ENCODE results near the gene GPR85.

GPR85 gene

DNA sequence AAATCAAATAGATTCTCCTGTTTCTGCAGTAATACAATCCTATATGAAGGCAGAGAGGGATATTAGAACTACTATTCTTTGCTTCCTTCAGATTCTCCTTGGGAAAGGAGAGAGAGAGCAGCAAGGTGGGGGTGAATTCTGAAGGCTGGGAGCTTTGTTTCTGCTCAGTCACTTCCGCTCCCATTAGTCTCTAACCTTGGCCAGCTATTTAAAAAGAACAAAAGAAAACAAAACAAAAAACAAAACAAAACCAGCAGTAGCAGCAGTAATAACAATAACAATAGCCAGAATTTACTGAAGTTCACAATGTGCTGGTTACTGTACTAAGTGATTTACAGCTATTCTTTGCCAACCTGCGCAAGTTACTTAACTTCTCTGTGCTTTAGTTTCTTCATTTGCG, 9.9 kb downstream of the GPR85 start:
- peaks cover 3% of the 10 kb centered on the region for H3K27me3 ChIP-seq (ENCODE audit: insufficient read depth, low read length, poor library complexity)
- no peaks in the 10 kb centered on the region for H3K9me3 ChIP-seq (ENCODE audit: insufficient read depth, low read length, severe bottlenecking)
- no peak overlapping the region for H3K4me2 ChIP-seq (ENCODE audit: insufficient read depth, low read length)
- no peaks in the 10 kb centered on the region for H3K36me3 ChIP-seq (ENCODE audit: insufficient read depth, low read length)
- ATAC-seq (ENCODE audit: insufficient read depth, low read depth): no peak
- TF ChIP-seq EZH2 (IDR thresholded peaks at IDR 0.05; ENCODE audit: borderline replicate concordance, low read depth, low read length, severe bottlenecking): no peak
- TF ChIP-seq CTCF (IDR thresholded peaks at IDR 0.05; ENCODE audit: borderline replicate concordance, extremely low read depth, low read length, poor library complexity, severe bottlenecking): no peak
- H3K4me1 ChIP-seq (ENCODE audit: insufficient read depth, low read length): no peaks in the 10 kb centered on the region
- no peak overlapping the region for H3K4me3 ChIP-seq (ENCODE audit: low read depth in 1 of 2, low read length in 2 of 2)
- H3K79me2 ChIP-seq (ENCODE audit: insufficient read depth, low read length): no peaks in the 10 kb centered on the region
- no peaks in the 10 kb centered on the region for H4K20me1 ChIP-seq (ENCODE audit: insufficient read depth, low read length)
- no peak for DNase-seq
- no peak overlapping the region for H3K27ac ChIP-seq (ENCODE audit: low read length)
- no peak overlapping the region for H3K9ac ChIP-seq (ENCODE audit: low read depth, low read length)
- H2AFZ ChIP-seq (ENCODE audit: low read depth, low read length): no peak overlapping the region

DNA sequence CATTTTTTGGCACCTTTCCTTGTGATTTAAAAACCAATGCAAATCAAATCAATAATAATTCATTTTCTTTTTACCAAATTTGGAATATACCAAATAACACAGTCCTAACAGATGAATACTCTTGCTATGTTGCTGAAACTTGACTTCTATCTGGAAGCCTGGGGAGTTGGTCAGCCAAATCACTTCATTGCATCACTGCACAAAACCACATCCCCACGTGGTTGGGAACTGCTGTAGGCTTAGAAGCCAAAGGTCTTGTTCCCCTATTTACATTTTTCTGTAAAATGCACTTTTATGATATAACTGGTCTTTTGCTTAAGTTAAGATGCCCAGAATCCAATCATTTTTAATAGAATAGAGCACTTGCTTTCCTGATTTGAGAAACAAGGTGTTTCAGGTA, 15.2 kb downstream of the GPR85 start:
- Histone ChIP-seq H3K9ac (ENCODE audit: low read depth, low read length) (no peak overlapping the region), H3K9me3 (ENCODE audit: insufficient read depth, low read length, severe bottlenecking) (no peaks in the 10 kb centered on the region), H3K4me1 (ENCODE audit: insufficient read depth, low read length) (no peaks in the 10 kb centered on the region), H3K27me3 (ENCODE audit: insufficient read depth, low read length, poor library complexity) (peaks cover 3% of the 10 kb centered on the region), H3K79me2 (ENCODE audit: insufficient read depth, low read length) (no peaks in the 10 kb centered on the region), H3K4me2 (ENCODE audit: insufficient read depth, low read length) (no peak overlapping the region), H3K27ac (ENCODE audit: low read length) (no peak overlapping the region), H3K4me3 (ENCODE audit: low read depth in 1 of 2, low read length in 2 of 2) (no peak overlapping the region), H3K36me3 (ENCODE audit: insufficient read depth, low read length) (no peaks in the 10 kb centered on the region), H4K20me1 (ENCODE audit: insufficient read depth, low read length) (no peaks in the 10 kb centered on the region), H2AFZ (ENCODE audit: low read depth, low read length) (no peak overlapping the region)
- DNase-seq (no peak), ATAC-seq (ENCODE audit: insufficient read depth, low read depth) (no peak)
- TF ChIP-seq EZH2 (IDR thresholded peaks at IDR 0.05; ENCODE audit: borderline replicate concordance, low read depth, low read length, severe bottlenecking) (no peak), CTCF (IDR thresholded peaks at IDR 0.05; ENCODE audit: borderline replicate concordance, extremely low read depth, low read length, poor library complexity, severe bottlenecking) (no peak)

DNA sequence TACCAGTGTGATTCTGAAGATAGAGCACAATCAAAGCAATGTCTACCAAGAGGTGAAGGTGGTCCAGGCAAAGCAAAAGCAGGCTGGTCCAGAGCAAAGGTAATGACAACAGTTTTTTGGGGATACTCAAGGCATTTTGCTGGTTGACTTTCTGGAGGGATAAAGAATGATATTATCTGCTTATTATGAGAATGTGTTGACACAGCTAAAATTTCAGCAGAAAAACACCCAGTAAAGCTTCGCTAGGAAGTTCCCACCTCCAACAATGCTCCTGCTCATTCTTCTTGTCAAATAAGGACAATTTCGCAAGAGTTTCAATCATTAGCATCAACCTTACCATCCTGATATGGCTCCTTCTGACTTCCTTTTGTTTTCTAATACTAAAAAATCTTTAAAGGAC, 24.1 kb downstream of the GPR85 start:
- ATAC-seq (ENCODE audit: insufficient read depth, low read depth): no peak
- H2AFZ ChIP-seq (ENCODE audit: low read depth, low read length): no peak overlapping the region
- no peak overlapping the region for H3K4me3 ChIP-seq (ENCODE audit: low read depth in 1 of 2, low read length in 2 of 2)

More for the DNA sequence above, 24.1 kb downstream of the GPR85 start:
- no peak for DNase-seq
- Histone ChIP-seq H3K36me3 (ENCODE audit: insufficient read depth, low read length) (no peaks in the 10 kb centered on the region), H4K20me1 (ENCODE audit: insufficient read depth, low read length) (no peaks in the 10 kb centered on the region), H3K27ac (ENCODE audit: low read length) (no peak overlapping the region), H3K27me3 (ENCODE audit: insufficient read depth, low read length, poor library complexity) (no peaks in the 10 kb centered on the region), H3K4me1 (ENCODE audit: insufficient read depth, low read length) (no peaks in the 10 kb centered on the region), H3K9me3 (ENCODE audit: insufficient read depth, low read length, severe bottlenecking) (no peaks in the 10 kb centered on the region), H3K9ac (ENCODE audit: low read depth, low read length) (no peak overlapping the region), H3K79me2 (ENCODE audit: insufficient read depth, low read length) (no peaks in the 10 kb centered on the region), H3K4me2 (ENCODE audit: insufficient read depth, low read length) (no peak overlapping the region)
- TF ChIP-seq CTCF (IDR thresholded peaks at IDR 0.05; ENCODE audit: borderline replicate concordance, extremely low read depth, low read length, poor library complexity, severe bottlenecking): no peak
- no peak for TF ChIP-seq EZH2 (IDR thresholded peaks at IDR 0.05; ENCODE audit: borderline replicate concordance, low read depth, low read length, severe bottlenecking)
